ENCODE data around the gene HIVEP1. TPM values are rescaled to one million over a fixed set of nuclear protein-coding genes. Genes with fewer than 3 reads are reported as not detected.

Gene HIVEP1
- total RNA-seq, 1 experiment from 2014 or later: 16.7 TPM

DNA sequence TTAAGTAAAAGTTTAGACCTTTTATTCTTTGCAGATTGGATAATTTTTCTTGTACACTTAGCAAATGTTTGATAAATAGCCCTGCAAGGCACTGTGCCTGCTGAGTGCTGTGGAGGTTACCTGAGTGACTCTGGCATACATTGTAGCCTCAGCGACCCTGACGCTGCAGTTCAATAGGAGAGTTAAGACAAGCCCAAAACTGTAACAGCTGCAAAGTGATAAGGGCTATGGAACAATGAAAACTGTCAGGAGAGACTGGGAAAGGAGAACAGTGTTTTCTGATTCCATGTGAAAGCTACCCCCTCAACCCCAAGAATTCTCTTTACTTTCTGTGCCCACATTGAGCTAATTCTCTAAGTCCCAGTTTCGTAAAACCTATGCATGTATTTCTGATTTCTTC lies 22.2 kb downstream of the HIVEP1 start:
- no peak for ATAC-seq
- intact Hi-C loops (cut with micrococcal nuclease; ENCODE audit: unreplicated experiment) (no loop called here), in situ Hi-C loops (cut with HindIII; ENCODE audit: low pct_unique_long_range_greater_than_20kb, low sequenced_read_pairs) (no loop called here)
- BruUV-seq (replicated peaks): no TSS peak
- Histone ChIP-seq H3K36me3 (ENCODE audit: control insufficient read depth, insufficient read depth, low read length) (no peaks in the 10 kb centered on the region), H3K4me1 (ENCODE audit: control insufficient read depth, insufficient read depth, low read length) (no peaks in the 10 kb centered on the region), H3K9me3 (ENCODE audit: control insufficient read depth, insufficient read depth, low read depth, low read length) (peaks cover 5% of the 10 kb centered on the region; the same call in 1 of the 2 replicates), H3K4me3 (ENCODE audit: low read depth in 2 of 2, low read length in 2 of 2) (no peak overlapping the region), H3K27me3 (ENCODE audit: control insufficient read depth, insufficient read depth, low read length) (no peaks in the 10 kb centered on the region), H3K27ac (ENCODE audit: low read length) (no peak overlapping the region)
- ChIA-PET POLR2A (interaction anchor here (0.6 kb wide), 1 partner anchor 133 kb away, joined by 4 read pairs; no protein-coding TSS in a partner anchor), CTCF (no interaction called here)
- TF ChIP-seq, protein P1, sequence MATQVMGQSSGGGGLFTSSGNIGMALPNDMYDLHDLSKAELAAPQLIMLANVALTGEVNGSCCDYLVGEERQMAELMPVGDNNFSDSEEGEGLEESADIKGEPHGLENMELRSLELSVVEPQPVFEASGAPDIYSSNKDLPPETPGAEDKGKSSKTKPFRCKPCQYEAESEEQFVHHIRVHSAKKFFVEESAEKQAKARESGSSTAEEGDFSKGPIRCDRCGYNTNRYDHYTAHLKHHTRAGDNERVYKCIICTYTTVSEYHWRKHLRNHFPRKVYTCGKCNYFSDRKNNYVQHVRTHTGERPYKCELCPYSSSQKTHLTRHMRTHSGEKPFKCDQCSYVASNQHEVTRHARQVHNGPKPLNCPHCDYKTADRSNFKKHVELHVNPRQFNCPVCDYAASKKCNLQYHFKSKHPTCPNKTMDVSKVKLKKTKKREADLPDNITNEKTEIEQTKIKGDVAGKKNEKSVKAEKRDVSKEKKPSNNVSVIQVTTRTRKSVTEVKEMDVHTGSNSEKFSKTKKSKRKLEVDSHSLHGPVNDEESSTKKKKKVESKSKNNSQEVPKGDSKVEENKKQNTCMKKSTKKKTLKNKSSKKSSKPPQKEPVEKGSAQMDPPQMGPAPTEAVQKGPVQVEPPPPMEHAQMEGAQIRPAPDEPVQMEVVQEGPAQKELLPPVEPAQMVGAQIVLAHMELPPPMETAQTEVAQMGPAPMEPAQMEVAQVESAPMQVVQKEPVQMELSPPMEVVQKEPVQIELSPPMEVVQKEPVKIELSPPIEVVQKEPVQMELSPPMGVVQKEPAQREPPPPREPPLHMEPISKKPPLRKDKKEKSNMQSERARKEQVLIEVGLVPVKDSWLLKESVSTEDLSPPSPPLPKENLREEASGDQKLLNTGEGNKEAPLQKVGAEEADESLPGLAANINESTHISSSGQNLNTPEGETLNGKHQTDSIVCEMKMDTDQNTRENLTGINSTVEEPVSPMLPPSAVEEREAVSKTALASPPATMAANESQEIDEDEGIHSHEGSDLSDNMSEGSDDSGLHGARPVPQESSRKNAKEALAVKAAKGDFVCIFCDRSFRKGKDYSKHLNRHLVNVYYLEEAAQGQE (IDR thresholded peaks at IDR 0.05; ENCODE audit: insufficient read depth in 1 of 2, low read depth in 2 of 2, low read length in 1 of 2): no peak
- TF ChIP-seq SIN3A (IDR thresholded peaks at IDR 0.05; ENCODE audit: borderline replicate concordance, insufficient read depth, low read depth, low read length): no peak
- TF ChIP-seq, protein P2, sequence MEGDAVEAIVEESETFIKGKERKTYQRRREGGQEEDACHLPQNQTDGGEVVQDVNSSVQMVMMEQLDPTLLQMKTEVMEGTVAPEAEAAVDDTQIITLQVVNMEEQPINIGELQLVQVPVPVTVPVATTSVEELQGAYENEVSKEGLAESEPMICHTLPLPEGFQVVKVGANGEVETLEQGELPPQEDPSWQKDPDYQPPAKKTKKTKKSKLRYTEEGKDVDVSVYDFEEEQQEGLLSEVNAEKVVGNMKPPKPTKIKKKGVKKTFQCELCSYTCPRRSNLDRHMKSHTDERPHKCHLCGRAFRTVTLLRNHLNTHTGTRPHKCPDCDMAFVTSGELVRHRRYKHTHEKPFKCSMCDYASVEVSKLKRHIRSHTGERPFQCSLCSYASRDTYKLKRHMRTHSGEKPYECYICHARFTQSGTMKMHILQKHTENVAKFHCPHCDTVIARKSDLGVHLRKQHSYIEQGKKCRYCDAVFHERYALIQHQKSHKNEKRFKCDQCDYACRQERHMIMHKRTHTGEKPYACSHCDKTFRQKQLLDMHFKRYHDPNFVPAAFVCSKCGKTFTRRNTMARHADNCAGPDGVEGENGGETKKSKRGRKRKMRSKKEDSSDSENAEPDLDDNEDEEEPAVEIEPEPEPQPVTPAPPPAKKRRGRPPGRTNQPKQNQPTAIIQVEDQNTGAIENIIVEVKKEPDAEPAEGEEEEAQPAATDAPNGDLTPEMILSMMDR (IDR thresholded peaks at IDR 0.05): no peak
- no peak for DNase-seq (ENCODE audit: low read depth, low spot score)

DNA sequence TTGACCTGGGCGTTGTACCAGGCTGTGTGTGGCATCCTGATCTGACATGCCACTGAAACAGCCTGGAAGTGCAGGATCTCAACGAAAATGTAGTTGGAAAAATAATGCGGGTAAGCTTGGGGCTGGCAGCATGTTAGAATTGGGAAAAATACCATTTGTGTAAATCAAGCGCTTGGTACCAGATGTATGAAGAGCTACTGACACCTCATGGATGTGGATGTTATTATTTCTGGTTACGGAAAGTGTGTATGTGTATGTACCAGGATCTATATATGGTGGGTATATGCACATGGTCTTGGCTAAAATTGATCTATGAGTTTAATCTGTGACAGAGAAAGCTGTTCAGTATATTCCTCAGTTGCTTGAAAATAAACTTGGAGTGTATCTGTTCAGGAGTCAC lies 22.7 kb downstream of the HIVEP1 start:
- in situ Hi-C loops (cut with HindIII; ENCODE audit: low pct_unique_long_range_greater_than_20kb, low sequenced_read_pairs): no loop called here
- BruUV-seq (replicated peaks): no TSS peak

More for the DNA sequence above, 22.7 kb downstream of the HIVEP1 start:
- intact Hi-C loops (cut with micrococcal nuclease; ENCODE audit: unreplicated experiment): no loop called here
- TF ChIP-seq, protein P2 (IDR thresholded peaks at IDR 0.05): peak; percentile 25; the same call in 1 of the 2 replicates
- TF ChIP-seq SIN3A (IDR thresholded peaks at IDR 0.05; ENCODE audit: borderline replicate concordance, insufficient read depth, low read depth, low read length): no peak
- Histone ChIP-seq H3K27ac (ENCODE audit: low read length) (no peak overlapping the region), H3K9me3 (ENCODE audit: control insufficient read depth, insufficient read depth, low read depth, low read length) (peaks cover 5% of the 10 kb centered on the region; the same call in 1 of the 2 replicates), H3K4me3 (ENCODE audit: low read depth in 2 of 2, low read length in 2 of 2) (no peak overlapping the region), H3K27me3 (ENCODE audit: control insufficient read depth, insufficient read depth, low read length) (no peaks in the 10 kb centered on the region), H3K4me1 (ENCODE audit: control insufficient read depth, insufficient read depth, low read length) (no peaks in the 10 kb centered on the region), H3K36me3 (ENCODE audit: control insufficient read depth, insufficient read depth, low read length) (no peaks in the 10 kb centered on the region)
- no peak for DNase-seq (ENCODE audit: low read depth, low spot score)
- CTCF ChIA-PET: no interaction called here
- no peak for ATAC-seq
- POLR2A ChIA-PET: interaction anchor here (0.6 kb wide), 1 partner anchor 134 kb away, joined by 4 read pairs; no protein-coding TSS in a partner anchor

Data from Panc1 (cell line).